ENCODE measurements around the gene ST6GALNAC6. TPM values are rescaled to one million over a fixed set of nuclear protein-coding genes. Genes with fewer than 3 reads are reported as not detected.

The ST6GALNAC6 gene
- total RNA-seq, 2 experiments from 2014 or later: 50.1 to 53.8 TPM

GRCh38 chr9:127869310-127870152 is 29.9 kb downstream of the ST6GALNAC6 start:
- H3K27ac Mint-ChIP-seq: no peak overlapping the region
- H3K27me3 Mint-ChIP-seq: no peaks in the 10 kb centered on the region
- DNase-seq: peak; percentile 89
- H3K9me3 Mint-ChIP-seq: no peaks in the 10 kb centered on the region
- ChIA-PET CTCF (interaction anchor here (0.6 to 6.9 kb wide), 75 partner anchors 9 to 366 kb away, joined by 3 to 84 read pairs (median 4); partner anchors contain the start of genes AK1, CDK9, ENG and FPGS), POLR2A (interaction anchor here (1.2 to 1.3 kb wide), 2 partner anchors 14 to 135 kb away, joined by 4 read pairs; no protein-coding TSS in a partner anchor)
- intact Hi-C loops (cut with micrococcal nuclease): loop anchor here (1.0 to 5.0 kb wide), 2 partner anchors 43 to 134 kb away; partner anchors contain the start of gene TOR2A
- H3K36me3 Mint-ChIP-seq: no peaks in the 10 kb centered on the region
- H3K4me1 Mint-ChIP-seq (ENCODE audit: low read depth): peaks cover 13% of the 10 kb centered on the region
- no peak overlapping the region for H3K4me3 Mint-ChIP-seq

GRCh38 chr9:127868278-127868902 is 31.0 kb downstream of the ST6GALNAC6 start:
- no peak overlapping the region for H3K27ac Mint-ChIP-seq
- no peak for DNase-seq
- H3K36me3 Mint-ChIP-seq: no peaks in the 10 kb centered on the region
- POLR2A ChIA-PET: interaction anchor here (1.3 kb wide), 1 partner anchor 13 kb away, joined by 4 read pairs; no protein-coding TSS in a partner anchor
- intact Hi-C loops (cut with micrococcal nuclease): loop anchor here (5.0 kb wide), 1 partner anchor 44 kb away; no protein-coding TSS in a partner anchor
- H3K4me3 Mint-ChIP-seq: no peak overlapping the region
- H3K4me1 Mint-ChIP-seq (ENCODE audit: low read depth): peaks cover 13% of the 10 kb centered on the region
- H3K9me3 Mint-ChIP-seq: no peaks in the 10 kb centered on the region
- CTCF ChIA-PET: interaction anchor here (1.3 to 6.9 kb wide), 15 partner anchors 14 to 343 kb away, joined by 3 to 84 read pairs (median 13); partner anchors contain the start of genes CDK9, FPGS, ST6GALNAC4 and TOR2A
- no peaks in the 10 kb centered on the region for H3K27me3 Mint-ChIP-seq

GRCh38 chr9:127867356-127868277 is 31.8 kb downstream of the ST6GALNAC6 start:
- Mint-ChIP-seq H3K27me3 (no peaks in the 10 kb centered on the region), H3K27ac (no peak overlapping the region), H3K36me3 (no peaks in the 10 kb centered on the region), H3K9me3 (no peaks in the 10 kb centered on the region), H3K4me3 (no peak overlapping the region), H3K4me1 (ENCODE audit: low read depth) (peaks cover 18% of the 10 kb centered on the region)
- DNase-seq: no peak
- ChIA-PET CTCF (interaction anchor here (1.0 to 6.9 kb wide), 4 partner anchors 14 to 277 kb away, joined by 3 to 84 read pairs (median 11); partner anchors contain the start of gene TOR2A), POLR2A (no interaction called here)
- intact Hi-C loops (cut with micrococcal nuclease): loop anchor here (5.0 kb wide), 1 partner anchor 45 kb away; no protein-coding TSS in a partner anchor

GRCh38 chr9:127866535-127866934 is 32.9 kb downstream of the ST6GALNAC6 start:
- no peak for DNase-seq
- Mint-ChIP-seq H3K27ac (no peak overlapping the region), H3K36me3 (no peaks in the 10 kb centered on the region), H3K4me3 (no peak overlapping the region), H3K9me3 (no peaks in the 10 kb centered on the region), H3K27me3 (no peaks in the 10 kb centered on the region), H3K4me1 (ENCODE audit: low read depth) (peaks cover 29% of the 10 kb centered on the region)
- CTCF ChIA-PET: interaction anchor here (6.9 kb wide), 1 partner anchor 132 kb away, joined by 84 read pairs; the partner anchor contains the start of gene TOR2A
- POLR2A ChIA-PET: no interaction called here
- intact Hi-C loops (cut with micrococcal nuclease): loop anchor here (5.0 kb wide), 1 partner anchor 46 kb away; no protein-coding TSS in a partner anchor

- no peaks in the 10 kb centered on the region for H3K9me3 Mint-ChIP-seq
- H3K36me3 Mint-ChIP-seq: no peaks in the 10 kb centered on the region
- intact Hi-C loops (cut with micrococcal nuclease): loop anchor here (1.0 to 5.0 kb wide), 2 partner anchors 46 to 78 kb away; no protein-coding TSS in a partner anchor
- ChIA-PET POLR2A (interaction anchor here (1.4 kb wide), 1 partner anchor 13 kb away, joined by 3 read pairs; no protein-coding TSS in a partner anchor), CTCF (interaction anchor here (6.9 kb wide), 1 partner anchor 131 kb away, joined by 84 read pairs; the partner anchor contains the start of gene TOR2A)
- H3K4me1 Mint-ChIP-seq (ENCODE audit: low read depth): peaks cover 33% of the 10 kb centered on the region
- no peak overlapping the region for H3K4me3 Mint-ChIP-seq
- DNase-seq: peak; percentile 58
- H3K27me3 Mint-ChIP-seq: no peaks in the 10 kb centered on the region
- peak overlapping the region; percentile 14 for H3K27ac Mint-ChIP-seq
Measured at GRCh38 chr9:127865645-127866464, 33.5 kb downstream of the ST6GALNAC6 start.

GRCh38 chr9:127863191-127863621 is 36.2 kb downstream of the ST6GALNAC6 start:
- ChIA-PET CTCF (interaction anchor here (0.9 to 1.9 kb wide), 2 partner anchors 11 to 128 kb away, joined by 5 read pairs; partner anchors contain the start of gene TOR2A), POLR2A (no interaction called here)
- no peaks in the 10 kb centered on the region for H3K36me3 Mint-ChIP-seq
- no peak for DNase-seq
- H3K4me3 Mint-ChIP-seq: no peak overlapping the region
- intact Hi-C loops (cut with micrococcal nuclease): no loop called here
- no peak overlapping the region for H3K27ac Mint-ChIP-seq
- H3K4me1 Mint-ChIP-seq (ENCODE audit: low read depth): peaks cover 36% of the 10 kb centered on the region
- H3K9me3 Mint-ChIP-seq: no peaks in the 10 kb centered on the region
- no peaks in the 10 kb centered on the region for H3K27me3 Mint-ChIP-seq

GRCh38 chr9:127862075-127863011 is 37.1 kb downstream of the ST6GALNAC6 start:
- peak overlapping the region; percentile 71 for H3K27ac Mint-ChIP-seq

GRCh38 chr9:127860779-127861178 is 38.6 kb downstream of the ST6GALNAC6 start:
- DNase-seq: no peak
- Mint-ChIP-seq H3K27me3 (no peaks in the 10 kb centered on the region), H3K4me1 (ENCODE audit: low read depth) (peaks cover 36% of the 10 kb centered on the region), H3K36me3 (no peaks in the 10 kb centered on the region), H3K27ac (no peak overlapping the region), H3K4me3 (no peak overlapping the region), H3K9me3 (no peaks in the 10 kb centered on the region)
- intact Hi-C loops (cut with micrococcal nuclease): no loop called here
- ChIA-PET POLR2A (no interaction called here), CTCF (interaction anchor here (3.3 kb wide), 1 partner anchor 9 kb away, joined by 20 read pairs; no protein-coding TSS in a partner anchor)

More at GRCh38 chr9:127862075-127863011, 37.1 kb downstream of the ST6GALNAC6 start:
- ChIA-PET POLR2A (no interaction called here), CTCF (interaction anchor here (0.9 to 3.3 kb wide), 4 partner anchors 8 to 127 kb away, joined by 3 to 20 read pairs (median 5); partner anchors contain the start of gene TOR2A)
- intact Hi-C loops (cut with micrococcal nuclease): no loop called here
- Mint-ChIP-seq H3K4me3 (no peak overlapping the region), H3K27me3 (no peaks in the 10 kb centered on the region), H3K4me1 (ENCODE audit: low read depth) (peaks cover 36% of the 10 kb centered on the region), H3K9me3 (no peaks in the 10 kb centered on the region), H3K36me3 (no peaks in the 10 kb centered on the region)
- peak; percentile 56 for DNase-seq

GRCh38 chr9:127860260-127860659 is 39.1 kb downstream of the ST6GALNAC6 start:
- no peaks in the 10 kb centered on the region for H3K27me3 Mint-ChIP-seq
- no peaks in the 10 kb centered on the region for H3K9me3 Mint-ChIP-seq
- intact Hi-C loops (cut with micrococcal nuclease): no loop called here
- POLR2A ChIA-PET: no interaction called here
- CTCF ChIA-PET: interaction anchor here (3.3 kb wide), 1 partner anchor 10 kb away, joined by 20 read pairs; no protein-coding TSS in a partner anchor
- H3K4me3 Mint-ChIP-seq: no peak overlapping the region
- no peak overlapping the region for H3K27ac Mint-ChIP-seq
- no peaks in the 10 kb centered on the region for H3K36me3 Mint-ChIP-seq
- H3K4me1 Mint-ChIP-seq (ENCODE audit: low read depth): peaks cover 34% of the 10 kb centered on the region
- DNase-seq: no peak

All from activated CD4-positive, alpha-beta memory T cell treated with anti-CD3 and anti-CD28 coated beads for 36 hours (primary cell).